Measurements from ENCODE around the gene MAST4. TPM values are rescaled to one million over a fixed set of nuclear protein-coding genes. Genes with fewer than 3 reads are reported as not detected.

MAST4 gene
- total and polyA plus RNA-seq, 2 of the 13 experiments (the other 11 are each of a cell fraction or from before 2014, with no cell fraction given): 3.4 to 3.7 TPM

DNA sequence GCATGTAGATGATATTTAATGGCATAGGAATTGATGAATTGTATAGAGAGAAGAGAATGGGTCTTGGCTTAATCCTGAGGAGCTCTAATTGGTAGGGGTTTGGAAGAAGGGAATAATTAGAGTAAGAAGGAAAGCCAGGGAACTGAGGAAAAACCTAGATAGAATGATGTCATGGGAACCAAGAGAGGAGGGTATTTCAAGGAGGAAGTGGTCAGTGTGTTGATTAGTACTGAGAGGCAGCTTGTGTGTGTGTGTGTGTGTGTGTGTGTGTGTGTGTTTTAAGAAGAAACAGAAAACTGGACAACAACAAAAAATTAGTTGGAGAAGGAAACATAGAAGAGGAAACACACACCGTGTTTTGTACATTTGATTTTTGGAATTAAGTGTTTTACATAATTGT, 42.8 kb downstream of the MAST4 start (continued):
- TF ChIP-seq ATF7 (IDR thresholded peaks at IDR 0.05) (peak; percentile 62), ATF7 (CRISPR knock-in tag; IDR thresholded peaks at IDR 0.05) (no peak)

DNA sequence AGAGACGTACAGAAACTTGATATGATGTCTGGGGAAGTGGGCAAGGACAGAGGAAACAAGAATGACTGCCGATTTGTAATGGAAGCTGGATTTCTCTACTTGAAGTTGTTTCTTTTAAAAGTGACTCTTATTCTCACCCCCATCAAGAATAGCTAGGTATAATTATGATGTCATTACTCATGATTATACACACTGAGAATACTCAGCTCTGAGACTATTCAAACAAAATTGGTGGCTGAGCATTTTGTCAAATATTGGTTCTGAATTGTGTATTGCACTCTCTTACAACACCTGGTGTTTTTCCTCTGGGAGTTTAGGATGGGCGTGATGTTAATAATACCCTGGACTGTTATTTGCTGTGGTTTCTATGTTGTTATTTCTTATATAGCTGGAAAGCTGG, 46.3 kb downstream of the MAST4 start:
- ChIA-PET POLR2A (no interaction called here), CTCF (ENCODE audit: low intra/inter-chr PET ratio, low total read pairs) (no interaction called here)
- no peak overlapping the region for H3K4me3 ChIP-seq (replicated peaks in 1 of 3; ENCODE audit: insufficient read depth in 1 of 3, low read depth in 2 of 3, low read length in 3 of 3)
- intact Hi-C loops (cut with micrococcal nuclease; ENCODE audit: unreplicated experiment): no loop called here
- DNase-seq (ENCODE audit: low spot score): no peak
- FAIRE-seq: no peak
- no peaks in the 10 kb centered on the region for H3K36me3 ChIP-seq (replicated peaks in 1 of 2; ENCODE audit: control insufficient read depth in 1 of 2, insufficient read depth in 2 of 2, low read length in 2 of 2)
- no peaks in the 10 kb centered on the region for H3K4me1 ChIP-seq (ENCODE audit: insufficient read depth, low read length)
- H2AFZ ChIP-seq (ENCODE audit: low read length): no peak overlapping the region
- no peak overlapping the region for H3K9ac ChIP-seq (ENCODE audit: insufficient read depth, low read depth, low read length)
- no peaks in the 10 kb centered on the region for H4K20me1 ChIP-seq (ENCODE audit: insufficient read depth, low read length)
- ATAC-seq: no peak
- no peak for TF ChIP-seq ZNF737 (CRISPR knock-in tag; IDR thresholded peaks at IDR 0.05; ENCODE audit: borderline replicate concordance)
- TF ChIP-seq, protein P1, sequence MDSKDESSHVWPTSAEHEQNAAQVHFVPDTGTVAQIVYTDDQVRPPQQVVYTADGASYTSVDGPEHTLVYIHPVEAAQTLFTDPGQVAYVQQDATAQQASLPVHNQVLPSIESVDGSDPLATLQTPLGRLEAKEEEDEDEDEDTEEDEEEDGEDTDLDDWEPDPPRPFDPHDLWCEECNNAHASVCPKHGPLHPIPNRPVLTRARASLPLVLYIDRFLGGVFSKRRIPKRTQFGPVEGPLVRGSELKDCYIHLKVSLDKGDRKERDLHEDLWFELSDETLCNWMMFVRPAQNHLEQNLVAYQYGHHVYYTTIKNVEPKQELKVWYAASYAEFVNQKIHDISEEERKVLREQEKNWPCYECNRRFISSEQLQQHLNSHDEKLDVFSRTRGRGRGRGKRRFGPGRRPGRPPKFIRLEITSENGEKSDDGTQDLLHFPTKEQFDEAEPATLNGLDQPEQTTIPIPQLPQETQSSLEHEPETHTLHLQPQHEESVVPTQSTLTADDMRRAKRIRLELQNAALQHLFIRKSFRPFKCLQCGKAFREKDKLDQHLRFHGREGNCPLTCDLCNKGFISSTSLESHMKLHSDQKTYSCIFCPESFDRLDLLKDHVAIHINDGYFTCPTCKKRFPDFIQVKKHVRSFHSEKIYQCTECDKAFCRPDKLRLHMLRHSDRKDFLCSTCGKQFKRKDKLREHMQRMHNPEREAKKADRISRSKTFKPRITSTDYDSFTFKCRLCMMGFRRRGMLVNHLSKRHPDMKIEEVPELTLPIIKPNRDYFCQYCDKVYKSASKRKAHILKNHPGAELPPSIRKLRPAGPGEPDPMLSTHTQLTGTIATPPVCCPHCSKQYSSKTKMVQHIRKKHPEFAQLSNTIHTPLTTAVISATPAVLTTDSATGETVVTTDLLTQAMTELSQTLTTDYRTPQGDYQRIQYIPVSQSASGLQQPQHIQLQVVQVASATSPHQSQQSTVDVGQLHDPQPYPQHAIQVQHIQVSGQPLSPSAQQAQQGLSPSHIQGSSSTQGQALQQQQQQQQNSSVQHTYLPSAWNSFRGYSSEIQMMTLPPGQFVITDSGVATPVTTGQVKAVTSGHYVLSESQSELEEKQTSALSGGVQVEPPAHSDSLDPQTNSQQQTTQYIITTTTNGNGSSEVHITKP (CRISPR knock-in tag; IDR thresholded peaks at IDR 0.05; ENCODE audit: low read depth): no peak
- TF ChIP-seq ATF7 (IDR thresholded peaks at IDR 0.05): peak; percentile 81
- no peak for TF ChIP-seq ATF7 (CRISPR knock-in tag; IDR thresholded peaks at IDR 0.05)
- TF ChIP-seq NFATC3 (CRISPR knock-in tag; IDR thresholded peaks at IDR 0.05): no peak
- TF ChIP-seq, protein P2, sequence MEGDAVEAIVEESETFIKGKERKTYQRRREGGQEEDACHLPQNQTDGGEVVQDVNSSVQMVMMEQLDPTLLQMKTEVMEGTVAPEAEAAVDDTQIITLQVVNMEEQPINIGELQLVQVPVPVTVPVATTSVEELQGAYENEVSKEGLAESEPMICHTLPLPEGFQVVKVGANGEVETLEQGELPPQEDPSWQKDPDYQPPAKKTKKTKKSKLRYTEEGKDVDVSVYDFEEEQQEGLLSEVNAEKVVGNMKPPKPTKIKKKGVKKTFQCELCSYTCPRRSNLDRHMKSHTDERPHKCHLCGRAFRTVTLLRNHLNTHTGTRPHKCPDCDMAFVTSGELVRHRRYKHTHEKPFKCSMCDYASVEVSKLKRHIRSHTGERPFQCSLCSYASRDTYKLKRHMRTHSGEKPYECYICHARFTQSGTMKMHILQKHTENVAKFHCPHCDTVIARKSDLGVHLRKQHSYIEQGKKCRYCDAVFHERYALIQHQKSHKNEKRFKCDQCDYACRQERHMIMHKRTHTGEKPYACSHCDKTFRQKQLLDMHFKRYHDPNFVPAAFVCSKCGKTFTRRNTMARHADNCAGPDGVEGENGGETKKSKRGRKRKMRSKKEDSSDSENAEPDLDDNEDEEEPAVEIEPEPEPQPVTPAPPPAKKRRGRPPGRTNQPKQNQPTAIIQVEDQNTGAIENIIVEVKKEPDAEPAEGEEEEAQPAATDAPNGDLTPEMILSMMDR (CRISPR knock-in tag; IDR thresholded peaks at IDR 0.05): no peak
- TF ChIP-seq YEATS2 (CRISPR knock-in tag; IDR thresholded peaks at IDR 0.05; ENCODE audit: borderline replicate concordance): no peak
- TF ChIP-seq, protein P3, sequence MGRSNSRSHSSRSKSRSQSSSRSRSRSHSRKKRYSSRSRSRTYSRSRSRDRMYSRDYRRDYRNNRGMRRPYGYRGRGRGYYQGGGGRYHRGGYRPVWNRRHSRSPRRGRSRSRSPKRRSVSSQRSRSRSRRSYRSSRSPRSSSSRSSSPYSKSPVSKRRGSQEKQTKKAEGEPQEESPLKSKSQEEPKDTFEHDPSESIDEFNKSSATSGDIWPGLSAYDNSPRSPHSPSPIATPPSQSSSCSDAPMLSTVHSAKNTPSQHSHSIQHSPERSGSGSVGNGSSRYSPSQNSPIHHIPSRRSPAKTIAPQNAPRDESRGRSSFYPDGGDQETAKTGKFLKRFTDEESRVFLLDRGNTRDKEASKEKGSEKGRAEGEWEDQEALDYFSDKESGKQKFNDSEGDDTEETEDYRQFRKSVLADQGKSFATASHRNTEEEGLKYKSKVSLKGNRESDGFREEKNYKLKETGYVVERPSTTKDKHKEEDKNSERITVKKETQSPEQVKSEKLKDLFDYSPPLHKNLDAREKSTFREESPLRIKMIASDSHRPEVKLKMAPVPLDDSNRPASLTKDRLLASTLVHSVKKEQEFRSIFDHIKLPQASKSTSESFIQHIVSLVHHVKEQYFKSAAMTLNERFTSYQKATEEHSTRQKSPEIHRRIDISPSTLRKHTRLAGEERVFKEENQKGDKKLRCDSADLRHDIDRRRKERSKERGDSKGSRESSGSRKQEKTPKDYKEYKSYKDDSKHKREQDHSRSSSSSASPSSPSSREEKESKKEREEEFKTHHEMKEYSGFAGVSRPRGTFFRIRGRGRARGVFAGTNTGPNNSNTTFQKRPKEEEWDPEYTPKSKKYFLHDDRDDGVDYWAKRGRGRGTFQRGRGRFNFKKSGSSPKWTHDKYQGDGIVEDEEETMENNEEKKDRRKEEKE (IDR thresholded peaks at IDR 0.05): no peak
- in situ Hi-C loops (cut with HindIII; ENCODE audit: extremely low pct_ligation_motif_present, low pct_unique_long_range_greater_than_20kb): no loop called here
- BruUV-seq (replicated peaks): no TSS peak
- H3K27me3 ChIP-seq (ENCODE audit: control insufficient read depth in 1 of 2, insufficient read depth in 2 of 2, low read length in 2 of 2): no peaks in the 10 kb centered on the region; a peak in 1 of 5 replicates
- no peak overlapping the region for H3K4me2 ChIP-seq (ENCODE audit: low read depth, low read length)
- WGBS (ENCODE audit: low lambda C conversion rate): 18% methylated on average over 3 of the region's 3 CpGs
- H3K27ac ChIP-seq (ENCODE audit: extremely low read length, insufficient read depth, low read length): no peak overlapping the region
- no peaks in the 10 kb centered on the region for H3K9me3 ChIP-seq (ENCODE audit: low read length)
- no peaks in the 10 kb centered on the region for H3K79me2 ChIP-seq (ENCODE audit: insufficient read depth, low read length)

Measured in HepG2 (cell line).